B cell (primary cell): ENCODE data around the gene S1PR3.

Source experiments
- CTCF ChIP-seq: fragments of 200-600 bp; IDR thresholded peaks from one replicate; pipeline ENCODE4 v1.8.0; 2022; ENCODE audit warnings: antibody characterized with exemption, mild to moderate bottlenecking
- EZH2 ChIP-seq: IDR thresholded peaks from 2 replicates; pipeline ENCODE4 v1.6.1; 2012; ENCODE audit warnings: borderline replicate concordance, low read depth, mild to moderate bottlenecking, moderate library complexity, low read length; ENCODE audit not compliant: insufficient read depth, poor library complexity, severe bottlenecking

GRCh38 chr9:88985616-88986015 is 5.7 kb upstream of the S1PR3 start:
- TF ChIP-seq CTCF (no peak), EZH2 (no peak)
